ENCODE measurements around the gene CNOT6.

DNA sequence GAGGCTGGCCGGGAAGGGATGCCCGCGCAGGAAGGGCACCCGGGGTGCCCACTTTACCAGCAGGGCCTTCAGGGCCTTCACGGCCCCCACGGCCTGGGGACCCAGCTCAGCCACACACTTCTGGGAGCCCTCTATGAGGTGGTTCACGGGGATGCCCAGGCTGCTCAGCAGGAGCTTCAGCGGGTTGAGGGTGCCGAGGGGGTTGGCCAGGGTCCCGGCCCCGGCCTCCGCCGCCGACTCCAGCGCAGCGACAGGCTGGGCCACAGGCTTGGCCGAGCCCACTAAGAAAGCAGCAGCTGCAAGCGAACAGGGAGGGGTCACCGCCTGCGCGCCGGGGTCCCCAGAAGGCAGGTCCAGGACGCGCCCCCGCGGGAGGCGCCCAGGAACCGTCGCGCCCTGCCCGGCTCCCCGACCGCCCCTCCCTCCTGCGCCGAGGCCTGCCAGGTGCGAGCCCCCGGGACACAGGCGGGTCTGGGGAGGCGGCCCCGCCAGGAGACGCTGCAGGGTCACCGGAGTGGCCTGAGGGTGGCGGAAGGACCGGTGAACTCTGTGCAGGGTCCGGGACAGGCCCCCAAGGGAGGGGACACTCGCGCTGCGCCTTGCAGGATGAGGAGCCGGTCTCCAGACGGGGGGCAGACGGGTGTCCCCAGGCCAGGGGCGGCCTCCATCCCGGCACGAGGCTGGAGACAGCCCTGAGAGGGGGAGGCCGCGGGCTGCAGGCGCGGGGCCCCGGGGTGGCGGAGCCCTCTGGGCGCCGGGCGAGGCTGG, 96.5 kb downstream of the CNOT6 start:
- TF ChIP-seq POLR2AphosphoS5 (IDR thresholded peaks at IDR 0.05; ENCODE audit: low read depth, low read length) (no peak), POLR2A (IDR thresholded peaks at IDR 0.05; ENCODE audit: low read depth, low read length) (no peak), PAX5 (IDR thresholded peaks at IDR 0.05; ENCODE audit: insufficient read depth, low read length, severe bottlenecking) (no peak), SPI1 (IDR thresholded peaks at IDR 0.05; ENCODE audit: low read depth, low read length) (no peak)

Data from GM12891 (cell line).